ENCODE results near the gene IL34.

Gene IL34

GRCh38 chr16:70702624-70703023 lies 56.3 kb downstream of the IL34 start:
- DNase-seq (ENCODE audit: low spot score): no peak

- DNase-seq (ENCODE audit: low spot score): no peak
These were observed 56.9 kb downstream of the IL34 start for GRCh38 chr16:70703041-70703834.

- DNase-seq (ENCODE audit: low spot score): no peak
These were observed 57.5 kb downstream of the IL34 start for GRCh38 chr16:70703835-70704381.

GRCh38 chr16:70704586-70704985 lies 58.2 kb downstream of the IL34 start:
- DNase-seq (ENCODE audit: low spot score): no peak

GRCh38 chr16:70705056-70705455 lies 58.7 kb downstream of the IL34 start:
- DNase-seq (ENCODE audit: low spot score): no peak

GRCh38 chr16:70706948-70707465 lies 60.6 kb downstream of the IL34 start:
- DNase-seq (ENCODE audit: low spot score): no peak

GRCh38 chr16:70708366-70709246 lies 62.2 kb downstream of the IL34 start:
- DNase-seq (ENCODE audit: low spot score): no peak

GRCh38 chr16:70709457-70709856 lies 63.1 kb downstream of the IL34 start:
- no peak for DNase-seq (ENCODE audit: low spot score)

GRCh38 chr16:70709942-70710341 lies 63.6 kb downstream of the IL34 start:
- DNase-seq (ENCODE audit: low spot score): no peak

Data from pons (tissue), 1 donor.